A549 (cell line): ENCODE results near the gene BRF1. TPM values are rescaled to one million over a fixed set of nuclear protein-coding genes. Genes with fewer than 3 reads are reported as not detected.

Experiments used
- ATAC-seq, 2 experiments: fragments of 200-7000 bp in 1 of 2; fragments of >200 bp in 1 of 2; cut with Nextera tagmentation in 1 of 2; cut with Tn5 transposase in 1 of 2; 3 replicates each; pipeline versions ENCODE4 v1.8.0 to v1.9.1; 2018 to 2020; ENCODE audit warnings: mild to moderate bottlenecking in 1 of 2, moderate library complexity in 1 of 2
- CTCF ChIA-PET: fragments of 300-600 bp; sonication (Branson Sonifier 250); formaldehyde crosslinking; extraction: SDS; loops from one replicate; lab custom pipeline; 2021; ENCODE audit warnings: antibody characterized with exemption, inconsistent platforms; lab: Yijun Ruan, JAX
- POLR2A ChIA-PET: fragments of 350-600 bp; formaldehyde crosslinking; extraction: SDS; loops from one replicate; lab custom pipeline; 2021; ENCODE audit warnings: antibody characterized with exemption, inconsistent platforms; lab: Yijun Ruan, JAX
- DNase-seq, 2 experiments: peaks; one replicate each; pipeline versions ENCODE4 v3.0.0 to v3.0.0-alpha.2; 2011 to 2016; ENCODE audit warnings: low read depth in 1 of 2, low spot score in 1 of 2
- FAIRE-seq: peaks from 2 replicates; lab custom pipeline; 2011; peaks lifted over from hg19 to GRCh38; lab: Jason Lieb, UNC
- H3K27ac ChIP-seq, 2 experiments: fragments of >200 bp; sonication (Bioruptor Twin); formaldehyde crosslinking; 3 replicates each; pipeline ENCODE4 v1.5.1; 2016 to 2017
- H3K4me1 ChIP-seq: fragments of >200 bp; sonication (Bioruptor Twin); formaldehyde crosslinking; 3 replicates; pipeline ENCODE4 v1.6.1; 2016
- H3K4me2 ChIP-seq: fragments of >200 bp; sonication (Bioruptor Twin); formaldehyde crosslinking; 3 replicates; pipeline ENCODE4 v1.6.1; 2016
- H3K4me3 ChIP-seq: fragments of >200 bp; sonication (Bioruptor Twin); formaldehyde crosslinking; 3 replicates; pipeline ENCODE4 v1.5.1; 2016
- H3K9me3 ChIP-seq: fragments of >200 bp; sonication (Bioruptor Twin); formaldehyde crosslinking; 3 replicates; pipeline ENCODE4 v1.6.1; 2016
- BHLHE40 ChIP-seq: IDR thresholded peaks from 2 replicates; pipeline ENCODE4 v1.6.1; 2012; ENCODE audit warnings: low read depth, low read length, inconsistent platforms
- CBX2 ChIP-seq: fragments of 200-600 bp; sonication (generic); IDR thresholded peaks from 2 replicates; pipeline ENCODE4 v1.6.1; 2016; ENCODE audit warnings: low read depth, mild to moderate bottlenecking, borderline replicate concordance
- CBX8 ChIP-seq: fragments of 200-600 bp; sonication (generic); IDR thresholded peaks from 2 replicates; pipeline ENCODE4 v1.6.1; 2016
- CEBPB ChIP-seq, 2 experiments: fragments of >200 bp in 1 of 2; sonication (Bioruptor Twin) in 1 of 2; formaldehyde crosslinking in 1 of 2; IDR thresholded peaks; 2 replicates each; pipeline ENCODE4 v1.6.1; 2012 to 2016
- EHMT2 ChIP-seq: fragments of 200-600 bp; sonication (generic); IDR thresholded peaks from 2 replicates; pipeline ENCODE4 v1.6.1; 2016; ENCODE audit warnings: antibody characterized with exemption, low read depth, mild to moderate bottlenecking, moderate library complexity
- ESRRA ChIP-seq: fragments of 150-350 bp; IDR thresholded peaks from 2 replicates; pipeline ENCODE4 v1.6.1; 2014; ENCODE audit warnings: mild to moderate bottlenecking, low read length, borderline replicate concordance
- HEYL ChIP-seq: fragments of 250-450 bp; sonication (Bioruptor Pico); IDR thresholded peaks from 2 replicates; pipeline ENCODE4 v1.8.0; 2021; ENCODE audit warnings: mild to moderate bottlenecking, moderate library complexity
- HOXA7 ChIP-seq: fragments of 250-450 bp; sonication (Bioruptor Pico); IDR thresholded peaks from 2 replicates; pipeline ENCODE4 v1.5.0; 2020; ENCODE audit warnings: mild to moderate bottlenecking, moderate library complexity
- HOXB13 ChIP-seq: fragments of 250-450 bp; sonication (Bioruptor Pico); IDR thresholded peaks from 2 replicates; pipeline ENCODE4 v1.5.0; 2020; ENCODE audit warnings: low read depth, mild to moderate bottlenecking, moderate library complexity
- JUNB ChIP-seq: fragments of >200 bp; sonication (Bioruptor Twin); formaldehyde crosslinking; IDR thresholded peaks from 2 replicates; pipeline ENCODE4 v1.6.1; 2016
- KDM5A ChIP-seq: fragments of 200-600 bp; sonication (generic); IDR thresholded peaks from 2 replicates; pipeline ENCODE4 v1.6.1; 2016; ENCODE audit warnings: antibody characterized with exemption, mild to moderate bottlenecking
- MYC ChIP-seq: IDR thresholded peaks from 2 replicates; pipeline ENCODE4 v1.6.1; 2012; ENCODE audit warnings: mild to moderate bottlenecking, inconsistent platforms, low read length, improper control_type of control experiment, borderline replicate concordance
- NPAS2 ChIP-seq: fragments of 250-450 bp; sonication (Bioruptor Pico); IDR thresholded peaks from 2 replicates; pipeline ENCODE4 v1.8.0; 2022; ENCODE audit warnings: mild to moderate bottlenecking, moderate library complexity, borderline replicate concordance
- POLR2A ChIP-seq: IDR thresholded peaks from 2 replicates; pipeline ENCODE4 v1.6.1; 2012; ENCODE audit warnings: mild to moderate bottlenecking, low read length
- POLR2AphosphoS2 ChIP-seq: conservative IDR thresholded peaks from 2 replicates; pipeline ENCODE4 v1.6.1; 2012; ENCODE audit warnings: low read length, improper control_type of control experiment, inconsistent platforms
- RARB ChIP-seq: fragments of 250-450 bp; sonication (Bioruptor Pico); IDR thresholded peaks from 2 replicates; pipeline ENCODE4 v1.8.0; 2021; ENCODE audit warnings: mild to moderate bottlenecking, moderate library complexity
- RCOR1 ChIP-seq: fragments of 150-350 bp; IDR thresholded peaks from 2 replicates; pipeline ENCODE4 v1.6.1; 2014; ENCODE audit warnings: antibody characterized with exemption, low read length, low read depth
- RNF2 ChIP-seq: fragments of 200-600 bp; sonication (generic); IDR thresholded peaks from 2 replicates; pipeline ENCODE4 v1.6.1; 2016; ENCODE audit warnings: low read depth, mild to moderate bottlenecking, antibody characterized with exemption, moderate library complexity, borderline replicate concordance
- TFCP2L1 ChIP-seq: fragments of 250-450 bp; sonication (Bioruptor Pico); IDR thresholded peaks from 2 replicates; pipeline ENCODE4 v1.5.0; 2021; ENCODE audit warnings: mild to moderate bottlenecking
- ZC3H11A ChIP-seq: fragments of 450-650 bp; IDR thresholded peaks from 2 replicates; pipeline ENCODE4 v1.6.1; 2014; ENCODE audit warnings: antibody characterized with exemption, mild to moderate bottlenecking
- ZSCAN20 ChIP-seq: fragments of 250-450 bp; sonication (Bioruptor Pico); IDR thresholded peaks from 2 replicates; pipeline ENCODE4 v1.8.0; 2022; ENCODE audit warnings: mild to moderate bottlenecking, moderate library complexity
- WGBS: methylation state at CpG from one replicate; pipeline ENCODE4 v1.1.6; 2017; ENCODE audit errors: missing lambda C conversion rate; 5-methylcytosine and 5-hydroxymethylcytosine counted together
- polyA plus RNA-seq, 4 experiments: library from polyadenylated mRNA; depleted of rRNA in 3 of 4; stranded (reverse); fragments of >200 nt; fragmentation: RNase III in 1 of 4; extraction: RNeasy Plus Mini Kit Qiagen cat#74134 plus additional on column Dnase treatment in 1 of 4; gene quantifications; 2 replicates in 3 of 4; 3 replicates in 1 of 4; pipeline ENCODE4 v1.2.3, GENCODE V29; 2011 to 2017
- TF ChIP-seq, protein P1 (sequence below): fragments of 250-450 bp; sonication (Bioruptor Pico); IDR thresholded peaks from 2 replicates; pipeline ENCODE4 v1.5.0; 2020; ENCODE audit warnings: low read depth, mild to moderate bottlenecking, moderate library complexity

BRF1 gene
- polyA plus RNA-seq, 2 of the 4 experiments (the other 2 are of a cell fraction): 8.5 to 25.7 TPM

DNA sequence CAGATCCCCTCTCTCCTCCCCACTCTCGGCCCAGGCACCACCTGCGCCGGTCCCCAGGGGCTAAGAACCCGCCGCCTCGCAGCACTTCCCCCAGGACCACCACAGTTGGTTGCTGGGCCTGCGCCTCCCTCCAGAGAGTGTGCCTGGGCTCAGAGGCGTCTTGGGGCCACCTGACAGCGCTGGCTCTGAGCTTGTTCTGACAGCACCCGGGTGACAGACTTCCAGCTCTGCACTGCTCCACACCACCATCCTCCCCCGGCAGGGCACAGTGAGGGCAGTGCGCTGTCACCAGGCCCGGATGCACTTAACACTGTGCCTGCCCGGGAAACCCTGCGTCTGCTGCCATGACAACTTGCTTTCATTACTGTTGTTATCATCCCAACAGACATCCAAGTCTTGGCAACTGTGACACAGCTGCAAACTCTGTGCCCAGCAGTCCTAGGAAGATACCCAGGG lies 6.6 kb downstream of the BRF1 start:
- POLR2A ChIA-PET: no interaction called here
- H3K4me3 ChIP-seq: no peak overlapping the region
- no peak for TF ChIP-seq HEYL (CRISPR knock-in tag)
- TF ChIP-seq JUNB: no peak
- TF ChIP-seq TFCP2L1: no peak
- TF ChIP-seq RCOR1: no peak
- no peak for TF ChIP-seq HOXB13
- TF ChIP-seq ZC3H11A: no peak
- TF ChIP-seq POLR2A: no peak
- TF ChIP-seq CBX8: no peak
- TF ChIP-seq NPAS2: no peak
- no peak for TF ChIP-seq ZSCAN20
- no peak for TF ChIP-seq RNF2
- TF ChIP-seq EHMT2: no peak
- TF ChIP-seq KDM5A: no peak
- no peak for TF ChIP-seq CEBPB (IDR thresholded peaks at IDR 0.05)
- TF ChIP-seq, protein P1, sequence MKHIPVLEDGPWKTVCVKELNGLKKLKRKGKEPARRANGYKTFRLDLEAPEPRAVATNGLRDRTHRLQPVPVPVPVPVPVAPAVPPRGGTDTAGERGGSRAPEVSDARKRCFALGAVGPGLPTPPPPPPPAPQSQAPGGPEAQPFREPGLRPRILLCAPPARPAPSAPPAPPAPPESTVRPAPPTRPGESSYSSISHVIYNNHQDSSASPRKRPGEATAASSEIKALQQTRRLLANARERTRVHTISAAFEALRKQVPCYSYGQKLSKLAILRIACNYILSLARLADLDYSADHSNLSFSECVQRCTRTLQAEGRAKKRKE (CRISPR knock-in tag): no peak
- DNase-seq (no peak), ATAC-seq (peak; percentile 42 to 64; a peak in 3 of 6 replicates), FAIRE-seq (no peak)
- H3K27ac ChIP-seq: no peak overlapping the region
- CTCF ChIA-PET: interaction anchor here (2.0 kb wide), 1 partner anchor 13 kb away, joined by 13 read pairs; no protein-coding TSS in a partner anchor
- WGBS: 90% methylated on average over 11 of the region's 15 CpGs
- H3K4me1 ChIP-seq: no peaks in the 10 kb centered on the region
- no peaks in the 10 kb centered on the region for H3K9me3 ChIP-seq
- H3K4me2 ChIP-seq: no peak overlapping the region

DNA sequence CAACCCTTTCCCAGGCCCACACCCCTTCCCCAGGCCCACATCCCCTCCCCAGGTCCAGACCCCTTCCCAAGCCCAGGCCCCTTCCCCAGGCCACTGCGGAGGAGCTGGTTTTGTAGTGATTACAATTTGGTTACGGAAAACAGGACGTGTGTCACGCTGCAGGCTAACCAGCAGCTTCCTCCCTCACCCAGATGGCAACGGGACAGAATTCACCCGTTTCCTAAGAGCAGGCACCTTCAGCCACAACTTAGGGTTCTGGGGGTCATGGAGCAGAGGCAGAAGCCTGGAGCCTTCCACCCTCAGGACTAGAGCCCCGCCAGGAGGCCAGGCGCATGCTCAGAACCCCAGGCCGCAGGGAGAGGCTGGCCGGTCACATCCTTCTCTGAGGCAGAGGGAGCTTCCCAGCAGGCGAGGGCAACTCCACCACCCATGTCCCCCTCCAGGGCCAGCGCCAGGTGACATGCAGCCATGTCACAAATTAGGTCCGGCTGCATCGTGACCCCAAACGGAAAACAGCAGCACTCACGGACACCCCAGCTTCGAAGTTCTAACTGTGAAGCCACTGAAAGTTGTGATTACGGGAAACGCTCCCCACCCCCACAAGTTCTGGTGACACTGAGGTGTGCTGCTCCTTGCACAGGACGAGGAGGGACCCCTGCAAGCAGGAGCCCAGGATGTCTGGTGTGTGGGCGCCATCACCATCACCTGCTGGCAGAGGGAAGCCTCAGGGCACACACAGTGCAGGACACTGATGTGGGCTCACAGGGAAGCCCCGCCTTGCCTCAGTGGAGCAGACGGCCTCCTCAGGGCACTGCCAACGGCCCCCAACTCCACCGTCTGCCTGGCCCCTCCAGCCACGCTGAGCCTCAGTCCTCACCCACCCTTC lies 7.7 kb downstream of the BRF1 start:
- Histone ChIP-seq H3K4me3 (no peak overlapping the region), H3K9me3 (no peaks in the 10 kb centered on the region), H3K27ac (no peak overlapping the region), H3K4me1 (no peaks in the 10 kb centered on the region), H3K4me2 (no peak overlapping the region)
- ATAC-seq (peak; percentile 16 to 33; a peak in 3 of 6 replicates), FAIRE-seq (no peak), DNase-seq (no peak)
- WGBS: 89% methylated on average over 21 of the region's 26 CpGs
- no peak for TF ChIP-seq CBX2
- no peak for TF ChIP-seq BHLHE40
- TF ChIP-seq RNF2: no peak
- TF ChIP-seq, protein P1 (CRISPR knock-in tag): no peak
- no peak for TF ChIP-seq RARB
- TF ChIP-seq POLR2AphosphoS2: no peak
- TF ChIP-seq CBX8: no peak
- no peak for TF ChIP-seq MYC
- TF ChIP-seq HOXB13: no peak
- TF ChIP-seq HOXA7: no peak
- no peak for TF ChIP-seq ESRRA
- TF ChIP-seq, all 56 proteins: peak for 0
- ChIA-PET POLR2A (interaction anchor here (1.9 kb wide), 1 partner anchor 8 kb away, joined by 6 read pairs; the partner anchor contains the start of gene BRF1), CTCF (interaction anchor here (2.0 to 3.5 kb wide), 2 partner anchors 11 to 202 kb away, joined by 7 to 15 read pairs; no protein-coding TSS in a partner anchor)
